Hepatocyte (in vitro differentiated cells): Measurements from ENCODE around the gene EPHB3. TPM values are rescaled to one million over a fixed set of nuclear protein-coding genes. Genes with fewer than 3 reads are reported as not detected.
A peak's percentile ranks its signal among the peaks of the same experiment; 100 is the strongest.

Experiments used
- DNase-seq: peaks from one replicate; pipeline ENCODE4 v3.0.0-alpha.2; 2016; ENCODE audit warnings: low spot score
- H2AFZ ChIP-seq: fragments of 200-600 bp; sonication (generic); 2 replicates; pipeline ENCODE4 v1.6.0; 2016; ENCODE audit warnings: antibody characterized with exemption, mild to moderate bottlenecking
- H3K27ac ChIP-seq: fragments of 200-600 bp; sonication (generic); 2 replicates; pipeline ENCODE4 v1.5.1; 2016; ENCODE audit warnings: mild to moderate bottlenecking
- H3K27me3 ChIP-seq: fragments of 200-600 bp; sonication (generic); 2 replicates; pipeline ENCODE4 v1.6.1; 2016
- H3K36me3 ChIP-seq: fragments of 200-600 bp; sonication (generic); replicated peaks from 2 replicates; pipeline ENCODE4 v1.5.1; 2016; ENCODE audit warnings: low read depth; ENCODE audit not compliant: insufficient read depth
- H3K4me1 ChIP-seq: fragments of 200-600 bp; sonication (generic); 2 replicates; pipeline ENCODE4 v1.5.1; 2016; ENCODE audit warnings: mild to moderate bottlenecking, moderate library complexity; ENCODE audit not compliant: insufficient read depth
- H3K4me2 ChIP-seq: fragments of 200-600 bp; sonication (generic); 2 replicates; pipeline ENCODE4 v1.6.0; 2016
- H3K4me3 ChIP-seq: fragments of 200-600 bp; sonication (generic); 2 replicates; pipeline ENCODE4 v1.5.1; 2016; ENCODE audit warnings: mild to moderate bottlenecking
- H3K79me2 ChIP-seq: fragments of 200-600 bp; sonication (generic); 2 replicates; pipeline ENCODE4 v1.6.0; 2017; ENCODE audit warnings: mild to moderate bottlenecking
- H3K9me2 ChIP-seq: fragments of 200-600 bp; sonication (generic); replicated peaks from 2 replicates; pipeline ENCODE4 v1.6.0; 2017; ENCODE audit warnings: mild to moderate bottlenecking; ENCODE audit not compliant: insufficient read depth
- H3K9me3 ChIP-seq: fragments of 200-600 bp; sonication (generic); 2 replicates; pipeline ENCODE4 v1.5.1; 2016; ENCODE audit warnings: low read depth, mild to moderate bottlenecking
- H4K20me1 ChIP-seq: fragments of 200-600 bp; sonication (generic); 2 replicates; pipeline ENCODE4 v1.6.0; 2016; ENCODE audit warnings: mild to moderate bottlenecking; ENCODE audit not compliant: insufficient read depth, poor library complexity, severe bottlenecking
- CTCF ChIP-seq: fragments of 200-600 bp; sonication (generic); IDR thresholded peaks from 2 replicates; pipeline ENCODE4 v1.5.1; 2016; ENCODE audit warnings: antibody characterized with exemption, mild to moderate bottlenecking; ENCODE audit not compliant: poor library complexity
- EZH2 ChIP-seq: fragments of 200-600 bp; sonication (generic); IDR thresholded peaks from 2 replicates; pipeline ENCODE4 v1.6.1; 2016; ENCODE audit warnings: antibody characterized with exemption, mild to moderate bottlenecking, borderline replicate concordance
- EZH2phosphoT487 ChIP-seq: fragments of 200-600 bp; sonication (generic); IDR thresholded peaks from one replicate; pipeline ENCODE4 v1.6.1; 2018; ENCODE audit warnings: antibody characterized with exemption, mild to moderate bottlenecking, low read depth, moderate library complexity; ENCODE audit not compliant: unreplicated experiment, severe bottlenecking
- WGBS: methylation state at CpG from one replicate; pipeline ENCODE4 v1.1.6; 2016; ENCODE audit warnings: low lambda C conversion rate; ENCODE audit errors: missing lambda C conversion rate; 5-methylcytosine and 5-hydroxymethylcytosine counted together
- polyA plus RNA-seq: library from polyadenylated mRNA; unstranded; fragments of >200 nt; fragmentation: Nextera tagmentation; extraction: Ambion mirVana; gene quantifications from 2 replicates; pipeline ENCODE4 v1.2.1, GENCODE V29; 2016
- total RNA-seq: library from RNA; depleted of rRNA; stranded (reverse); fragments of >200 nt; gene quantifications from 2 replicates; pipeline ENCODE4 v1.2.3, GENCODE V29; 2014

EPHB3 gene
- total and polyA plus RNA-seq, 2 experiments from 2014 or later: 11.0 to 22.0 TPM

GRCh38 chr3:184601576-184602371, 40.2 kb downstream of the EPHB3 start:
- no peaks in the 10 kb centered on the region for H3K9me2 ChIP-seq
- DNase-seq: no peak
- no peaks in the 10 kb centered on the region for H3K79me2 ChIP-seq
- no peaks in the 10 kb centered on the region for H4K20me1 ChIP-seq
- H3K9me3 ChIP-seq: no peaks in the 10 kb centered on the region
- H3K4me3 ChIP-seq: no peak overlapping the region
- TF ChIP-seq EZH2phosphoT487 (no peak), EZH2 (peak; percentile 8)
- peak overlapping the region; percentile 80 for H3K4me2 ChIP-seq
- 9% methylated on average over 43 of the region's 63 CpGs for WGBS
- peak overlapping the region; percentile 13 for H3K27ac ChIP-seq
- peaks cover 23% of the 10 kb centered on the region for H3K27me3 ChIP-seq
- peak overlapping the region; percentile 48 for H2AFZ ChIP-seq
- H3K36me3 ChIP-seq: no peaks in the 10 kb centered on the region
- H3K4me1 ChIP-seq: peaks cover 42% of the 10 kb centered on the region

DNA sequence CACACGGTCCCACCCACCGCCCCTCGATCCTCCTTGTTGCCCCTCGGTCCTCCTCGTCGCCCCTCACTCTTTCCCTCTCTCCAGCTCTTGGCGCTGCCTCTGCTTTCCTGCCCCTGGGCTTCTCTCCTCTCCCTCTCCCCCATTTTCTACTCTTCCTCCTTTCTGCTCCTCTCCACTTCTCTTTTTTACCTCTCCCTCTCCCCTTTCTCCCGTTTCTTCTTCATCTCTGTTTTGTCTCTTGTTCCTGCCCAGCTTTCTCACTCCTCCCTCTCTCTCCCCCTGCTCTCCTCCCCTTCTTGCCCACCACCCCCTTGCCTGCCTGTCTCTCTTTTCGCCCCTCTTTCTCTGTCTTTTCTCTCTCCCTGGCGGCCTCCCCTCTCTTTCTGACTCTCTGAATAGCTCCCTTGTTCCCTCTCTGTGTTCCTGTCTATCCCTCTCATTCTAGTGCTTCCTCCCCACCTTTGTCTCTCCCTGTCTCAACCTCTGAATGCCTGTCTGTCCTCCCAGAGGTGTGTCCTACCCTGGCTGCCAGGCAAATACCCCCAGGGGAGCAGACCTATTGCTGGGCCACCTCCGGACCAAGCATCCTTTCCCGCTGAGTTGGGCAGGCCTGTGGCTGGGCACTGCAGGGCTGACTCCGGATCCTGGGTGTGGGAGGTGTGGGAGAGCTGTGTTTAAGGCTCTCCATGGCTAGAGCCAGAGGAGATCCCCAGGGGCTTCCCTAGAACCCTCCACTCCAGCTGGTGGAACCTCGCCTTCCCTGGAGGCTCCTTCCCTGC, 41.0 kb downstream of the EPHB3 start:
- no peak for DNase-seq
- H4K20me1 ChIP-seq: no peaks in the 10 kb centered on the region
- H3K4me2 ChIP-seq: peak overlapping the region; percentile 80
- 24% methylated on average over 10 of the region's 14 CpGs for WGBS
- H3K4me1 ChIP-seq: peaks cover 42% of the 10 kb centered on the region
- no peaks in the 10 kb centered on the region for H3K9me3 ChIP-seq
- peak overlapping the region; percentile 13 for H3K27ac ChIP-seq
- H3K9me2 ChIP-seq: no peaks in the 10 kb centered on the region
- H3K79me2 ChIP-seq: no peaks in the 10 kb centered on the region
- H2AFZ ChIP-seq: peak overlapping the region; percentile 48
- H3K36me3 ChIP-seq: no peaks in the 10 kb centered on the region
- TF ChIP-seq EZH2phosphoT487 (no peak), EZH2 (peak; percentile 1)
- H3K27me3 ChIP-seq: peaks cover 23% of the 10 kb centered on the region
- no peak overlapping the region for H3K4me3 ChIP-seq

DNA sequence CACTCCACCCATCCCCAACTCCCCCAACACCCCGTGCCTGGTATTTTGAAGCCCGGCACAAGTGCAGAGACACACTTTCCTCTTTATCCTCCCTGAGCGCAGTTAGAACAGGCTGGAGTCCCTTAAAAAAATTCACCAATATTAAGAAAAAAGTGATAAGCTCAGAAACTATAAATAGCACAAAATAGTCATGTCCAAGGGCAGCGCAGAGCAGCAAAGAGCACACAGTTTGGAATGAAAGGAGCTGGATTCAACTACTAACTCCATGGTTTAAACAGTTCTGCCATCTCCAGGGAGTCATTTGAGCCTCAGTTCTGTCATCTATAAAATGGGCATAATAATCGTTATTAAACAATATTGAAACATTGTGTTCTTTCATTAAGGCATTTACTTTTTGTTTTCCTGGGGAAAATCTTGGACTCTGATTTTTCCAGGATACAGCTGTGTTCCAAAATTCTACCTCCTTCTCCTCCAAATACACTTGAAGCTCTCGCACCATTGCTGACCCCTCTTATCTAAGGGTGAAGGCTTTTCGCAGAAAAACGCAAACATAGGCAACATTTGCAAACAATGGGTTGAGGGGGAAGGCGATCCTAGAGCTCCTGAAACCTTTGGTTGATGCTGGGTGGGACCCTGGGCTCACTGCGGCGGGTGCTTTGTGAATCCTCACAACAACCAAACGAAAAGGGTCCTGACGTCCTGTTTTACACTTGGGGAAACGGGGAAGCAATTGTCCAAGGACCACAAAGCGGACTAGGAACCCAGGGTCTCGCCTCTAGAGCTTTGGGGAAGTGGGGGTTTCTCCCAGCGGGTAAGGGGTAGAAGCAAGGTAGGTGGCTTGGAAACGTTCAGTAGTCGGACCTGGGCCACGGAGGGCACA, 41.8 kb downstream of the EPHB3 start:
- H3K27ac ChIP-seq: peak overlapping the region; percentile 13
- peak overlapping the region; percentile 67 for H2AFZ ChIP-seq
- H3K4me3 ChIP-seq: no peak overlapping the region

DNA sequence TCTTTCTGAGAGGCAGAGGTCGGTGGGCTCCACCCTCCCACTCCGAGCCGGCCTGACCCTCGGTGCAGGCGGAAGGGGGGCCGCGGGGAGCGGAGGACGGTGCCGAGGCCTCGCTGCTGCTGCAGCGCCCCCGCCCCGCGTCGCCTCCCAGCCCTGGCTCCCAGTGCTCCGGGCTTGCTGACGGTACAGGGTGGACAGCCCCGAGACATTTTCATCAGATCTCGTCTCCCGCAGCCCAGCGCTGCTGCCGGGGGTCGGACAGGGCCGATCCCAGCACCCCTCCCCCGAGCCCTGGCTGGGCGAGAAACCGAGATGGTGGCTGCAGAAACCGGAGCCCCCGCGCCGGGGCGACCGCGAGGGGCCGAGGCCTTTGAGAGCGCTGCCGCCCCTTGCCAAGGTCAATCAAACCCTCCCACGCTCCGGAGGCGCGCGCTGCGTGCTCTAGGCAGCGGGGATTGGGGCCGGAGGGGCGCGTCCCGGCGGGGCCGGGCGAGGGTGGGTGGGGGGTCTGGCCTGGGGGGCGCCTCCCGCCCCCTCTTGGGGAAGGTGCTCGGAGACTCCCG, 42.5 kb downstream of the EPHB3 start:
- Histone ChIP-seq H3K27me3 (peaks cover 23% of the 10 kb centered on the region), H4K20me1 (no peaks in the 10 kb centered on the region), H3K9me3 (no peaks in the 10 kb centered on the region), H3K79me2 (no peaks in the 10 kb centered on the region), H3K9me2 (no peaks in the 10 kb centered on the region), H3K4me3 (peak overlapping the region; percentile 18), H3K36me3 (no peaks in the 10 kb centered on the region), H2AFZ (peak overlapping the region; percentile 67), H3K27ac (no peak overlapping the region), H3K4me1 (peaks cover 37% of the 10 kb centered on the region), H3K4me2 (peak overlapping the region; percentile 92)
- TF ChIP-seq EZH2phosphoT487 (no peak), CTCF (peak; percentile 12), EZH2 (peak; percentile 45)
- 9% methylated on average over 44 of the region's 56 CpGs for WGBS
- no peak for DNase-seq

More for the DNA sequence above, 41.8 kb downstream of the EPHB3 start:
- H3K9me3 ChIP-seq: no peaks in the 10 kb centered on the region
- no peaks in the 10 kb centered on the region for H3K79me2 ChIP-seq
- H3K4me2 ChIP-seq: peak overlapping the region; percentile 92
- no peaks in the 10 kb centered on the region for H3K36me3 ChIP-seq
- no peaks in the 10 kb centered on the region for H3K9me2 ChIP-seq
- peaks cover 41% of the 10 kb centered on the region for H3K4me1 ChIP-seq
- DNase-seq: no peak
- H4K20me1 ChIP-seq: no peaks in the 10 kb centered on the region
- 43% methylated on average over 20 of the region's 20 CpGs for WGBS
- H3K27me3 ChIP-seq: peaks cover 23% of the 10 kb centered on the region
- no peak for TF ChIP-seq EZH2phosphoT487
- peak; percentile 79 for TF ChIP-seq EZH2
